Measurements from ENCODE around the gene HES3.

DNA sequence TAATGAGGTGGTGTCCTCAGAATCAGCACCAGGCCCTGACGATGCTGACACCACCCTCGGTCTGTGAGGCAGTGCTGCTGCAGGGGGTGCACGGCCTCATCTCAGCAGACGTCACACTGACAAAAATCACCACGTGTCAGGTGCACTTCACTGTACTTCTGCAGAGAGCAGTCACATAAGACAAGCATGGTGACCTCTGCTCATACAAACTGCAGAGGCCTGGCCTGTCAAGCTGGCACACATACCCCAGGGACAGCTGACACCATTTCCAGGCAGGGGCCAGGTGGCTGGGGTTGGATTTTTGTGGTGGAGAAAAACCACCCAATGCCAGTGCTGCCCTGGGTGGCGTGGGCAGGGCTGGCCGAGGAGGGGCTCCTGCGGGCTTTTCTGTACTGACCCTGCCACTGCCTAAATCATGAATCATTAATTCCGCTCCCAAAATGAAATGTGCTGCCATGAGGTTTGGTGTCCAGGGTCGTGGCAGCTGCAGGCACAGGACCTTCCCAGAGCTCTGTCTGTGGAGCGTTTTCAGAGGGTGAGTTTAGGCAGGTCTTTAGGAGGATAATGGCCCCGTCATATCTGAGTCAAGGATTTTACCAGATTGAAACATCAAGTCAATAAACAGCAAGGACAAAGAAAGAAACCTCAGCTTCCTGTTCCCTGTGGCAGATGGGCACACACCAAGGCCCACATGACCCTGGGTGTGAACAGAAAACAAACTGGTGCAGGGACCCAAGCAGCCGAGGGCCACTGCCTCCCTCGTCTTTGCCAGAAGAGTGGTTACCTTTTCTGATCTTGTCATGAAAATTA is 50.3 kb downstream of the HES3 start:
- no peak for TF ChIP-seq POLR2A (IDR thresholded peaks at IDR 0.05)
- TF ChIP-seq CTCF (IDR thresholded peaks at IDR 0.05) = no peak

Data from testis (tissue), 2 donors.